HG02642 (cell line): ENCODE results near the gene NFKBIL1.
"Not testable (repeated sequence)": the region's sequence is repeated elsewhere in the genome, so short reads cannot be mapped to it uniquely, and the experiment has no call there.

Experiments used
- ATAC-seq: cut with Tn5 transposase; IDR thresholded peaks from one replicate; pipeline ENCODE4 v1.9.1; 2021; ENCODE audit warnings: mild to moderate bottlenecking; ENCODE audit not compliant: unreplicated experiment, poor library complexity

NFKBIL1 gene

GRCh38 chr6:31578184-31579118 is 31.0 kb downstream of the NFKBIL1 start:
- no peak for ATAC-seq

- no peak for ATAC-seq
These were observed 31.7 kb downstream of the NFKBIL1 start for GRCh38 chr6:31579119-31579505.

DNA sequence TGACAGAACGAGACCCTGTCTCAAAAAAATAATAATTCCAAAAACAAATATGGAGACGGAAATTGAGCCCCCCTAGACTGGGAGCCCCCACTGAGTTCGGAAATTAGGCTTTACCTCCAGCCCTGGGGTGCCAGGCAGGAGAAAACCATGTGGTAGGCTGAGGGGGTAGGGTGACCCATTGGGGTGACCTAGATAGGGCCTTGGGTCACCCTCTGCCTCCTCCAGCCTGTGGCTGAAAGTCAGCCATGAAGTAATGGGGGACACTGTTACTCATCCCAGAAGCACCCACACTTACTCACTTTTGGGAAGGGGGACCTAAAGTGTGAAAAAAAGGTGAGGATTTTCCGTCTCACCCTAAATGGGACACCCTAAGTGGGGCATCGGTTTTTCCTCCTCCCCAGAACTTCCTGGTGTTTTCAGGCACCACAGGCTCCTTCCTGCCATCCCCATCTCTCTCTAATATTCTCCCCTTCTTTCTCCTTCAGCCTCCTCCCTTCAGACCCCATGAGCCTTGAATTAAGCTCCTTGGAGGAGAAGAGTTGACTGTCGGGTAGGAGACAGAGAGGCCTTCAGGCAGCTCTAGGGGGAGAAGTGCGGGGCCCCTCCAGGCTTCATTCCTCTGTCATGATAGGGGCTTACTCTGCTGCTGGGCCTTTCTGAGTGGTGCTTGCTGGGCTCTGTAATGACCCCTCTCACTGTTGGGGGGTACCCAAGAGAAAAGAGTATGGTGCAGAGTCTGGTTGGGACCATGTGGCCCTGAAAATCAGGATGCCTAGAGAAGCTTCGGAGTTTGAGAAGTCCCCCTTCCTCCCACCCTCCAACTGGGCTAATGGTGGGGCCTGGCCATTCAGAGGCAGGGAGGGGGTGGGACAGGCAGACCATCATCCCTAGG is 32.4 kb downstream of the NFKBIL1 start:
- ATAC-seq: no peak

DNA sequence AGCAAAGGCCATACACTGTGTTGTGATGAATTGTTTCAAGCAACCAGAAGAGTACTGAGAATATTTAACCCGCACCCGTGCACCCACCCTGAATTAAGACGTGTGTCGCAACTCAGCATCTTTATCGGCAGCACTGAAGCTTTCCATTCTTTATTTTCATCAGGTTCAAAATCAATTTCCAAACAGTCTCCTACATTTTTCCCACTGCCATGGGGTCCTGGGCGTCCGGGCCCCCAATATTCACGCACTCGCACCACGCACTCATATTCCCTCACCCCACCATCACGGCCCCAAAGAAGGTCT is 33.0 kb downstream of the NFKBIL1 start:
- no peak for ATAC-seq

- peak; percentile 69 for ATAC-seq
These were observed 33.5 kb downstream of the NFKBIL1 start for GRCh38 chr6:31580807-31581433.

DNA sequence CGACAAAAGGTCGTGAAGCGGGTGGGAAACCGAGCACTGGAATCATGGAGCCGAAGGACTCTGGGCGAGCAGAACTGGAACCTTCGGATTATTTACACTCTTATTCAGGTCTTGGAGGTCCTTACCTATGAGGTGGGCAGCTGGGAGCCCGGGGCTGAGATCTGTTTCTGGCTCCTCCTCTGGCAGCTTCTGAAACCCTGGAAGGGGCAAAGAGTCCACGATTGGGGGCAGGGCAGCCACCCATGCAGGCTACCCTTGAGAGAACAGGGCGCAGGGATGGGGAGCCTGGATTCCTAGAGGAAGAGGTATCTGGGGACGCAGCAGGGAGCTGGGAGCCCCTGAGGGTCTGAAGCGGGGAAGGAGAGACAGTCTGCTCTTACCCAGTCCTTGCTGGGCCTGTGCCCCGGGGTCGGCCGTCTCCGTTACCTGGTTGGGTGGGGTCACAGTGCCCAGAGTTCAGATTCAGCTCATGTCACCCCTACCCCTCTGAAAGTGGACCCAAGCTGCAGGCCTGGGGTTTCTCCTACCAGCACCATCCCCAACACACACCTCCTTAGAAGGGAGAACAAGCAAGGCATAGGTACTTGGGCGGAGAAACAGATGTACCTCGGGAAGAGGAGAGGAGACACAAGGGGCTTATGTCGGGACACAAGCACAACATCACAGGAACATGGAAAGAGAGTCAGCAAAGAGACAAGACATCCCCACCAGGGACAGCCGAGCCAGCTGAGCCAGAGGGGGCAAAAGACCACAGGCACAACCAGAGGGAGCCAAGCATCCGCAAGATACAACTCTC is 34.2 kb downstream of the NFKBIL1 start:
- no peak for ATAC-seq

GRCh38 chr6:31582230-31582643 is 34.8 kb downstream of the NFKBIL1 start, which contains the start of gene LTB:
LTB (minus strand) TSS chr6:31582424; CDS start chr6:31582417, 7 bp downstream.
- ATAC-seq: no peak

GRCh38 chr6:31585491-31585890 is 38.1 kb downstream of the NFKBIL1 start:
- ATAC-seq: no peak

GRCh38 chr6:31586008-31586407 is 38.6 kb downstream of the NFKBIL1 start, which contains the start of gene LST1:
LST1 (plus strand) TSS chr6:31586277; CDS start chr6:31587300, 1,023 bp downstream.
- ATAC-seq: no peak

DNA sequence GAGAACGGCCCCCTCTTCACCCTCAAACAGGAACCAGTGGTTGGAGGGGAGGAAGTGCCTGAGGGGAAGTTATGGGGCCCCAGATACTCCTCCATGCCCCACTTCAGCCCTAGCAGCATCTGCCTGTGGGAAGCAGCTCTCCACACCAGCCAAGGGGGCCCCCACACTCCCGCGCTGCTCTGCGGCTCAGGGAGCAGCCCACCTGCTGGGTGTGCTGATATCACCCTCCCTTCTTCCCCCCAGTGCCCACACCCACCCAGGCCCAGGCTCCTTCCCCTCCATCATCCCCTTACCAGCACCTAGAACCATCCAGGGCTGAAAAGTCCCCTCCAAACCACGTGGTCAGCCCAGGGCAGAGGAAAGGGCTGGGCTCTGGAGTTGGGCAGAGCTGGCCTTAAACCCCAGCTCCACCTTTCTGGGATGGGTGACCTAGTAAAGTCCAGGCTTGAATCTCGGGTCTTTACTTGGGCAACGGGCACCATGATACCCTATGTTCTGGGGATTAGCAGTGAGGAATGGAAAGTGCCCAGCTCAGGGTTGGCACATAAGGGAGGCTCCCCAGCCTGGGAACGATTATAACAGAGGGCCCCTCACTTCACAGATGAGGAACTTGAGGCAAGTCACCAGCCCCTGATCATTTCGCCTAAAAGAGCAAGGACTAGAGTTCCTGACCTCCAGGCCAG is 39.3 kb downstream of the NFKBIL1 start:
- ATAC-seq: no peak

- ATAC-seq: no peak
These were observed 40.7 kb downstream of the NFKBIL1 start for GRCh38 chr6:31587791-31588777.

DNA sequence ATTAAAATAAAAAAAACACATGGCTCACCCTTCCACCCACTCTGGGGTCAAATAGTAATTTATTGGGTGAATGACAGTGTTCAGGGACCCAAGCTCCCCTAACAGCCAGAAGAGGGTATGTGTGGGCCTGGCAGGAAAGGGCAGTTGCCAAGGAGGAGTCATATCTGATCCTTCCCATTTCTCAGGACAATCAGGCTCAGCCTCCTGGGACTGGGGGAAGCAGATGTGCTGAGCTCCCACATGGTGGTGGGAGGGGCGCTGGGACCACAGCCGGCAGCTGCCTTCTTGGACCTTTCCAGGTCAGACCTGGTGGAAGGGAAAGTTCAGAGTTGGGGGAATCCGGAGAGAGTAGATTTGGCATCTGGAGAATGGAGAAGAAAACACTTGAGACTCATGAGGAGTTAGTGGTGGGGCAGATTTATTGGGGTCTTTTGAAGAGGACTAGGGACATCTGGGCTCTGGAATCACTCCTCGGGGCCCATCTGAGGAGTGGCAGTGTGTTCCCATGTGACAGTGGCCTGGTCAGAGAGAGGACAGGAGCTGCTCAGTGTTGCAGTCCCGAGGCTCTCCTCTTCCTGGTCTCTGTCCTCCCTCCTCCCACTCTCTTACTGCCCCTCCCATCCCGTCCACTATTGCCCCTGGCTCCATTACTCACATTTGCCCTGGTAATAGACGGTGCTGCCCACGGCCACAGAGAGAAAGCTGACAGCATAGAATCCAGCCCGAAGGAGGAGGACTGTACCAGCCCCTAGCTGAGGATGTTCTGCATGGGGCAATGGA is 41.7 kb downstream of the NFKBIL1 start:
- ATAC-seq: no peak

- not testable (repeated sequence) for ATAC-seq
These were observed 43.3 kb downstream of the NFKBIL1 start for GRCh38 chr6:31590691-31591090.

DNA sequence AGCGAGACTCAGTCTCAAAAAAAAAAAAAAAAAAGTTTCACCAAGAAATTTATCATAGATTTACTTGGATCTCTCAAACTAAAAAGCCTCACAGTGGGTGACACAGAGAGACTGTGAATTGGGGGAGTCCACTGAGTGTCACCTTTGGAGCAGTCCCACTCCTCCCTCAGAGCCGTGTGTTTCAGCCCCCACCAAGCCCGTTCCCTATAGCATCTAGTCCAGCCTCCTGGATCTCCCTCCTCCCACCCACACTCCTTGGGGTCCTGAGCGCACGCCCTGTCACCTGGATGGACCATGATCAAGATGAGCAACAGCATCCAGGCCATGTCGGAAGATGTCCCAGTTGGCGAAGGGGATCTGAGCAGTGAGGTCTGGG is 45.0 kb downstream of the NFKBIL1 start:
- no peak for ATAC-seq

DNA sequence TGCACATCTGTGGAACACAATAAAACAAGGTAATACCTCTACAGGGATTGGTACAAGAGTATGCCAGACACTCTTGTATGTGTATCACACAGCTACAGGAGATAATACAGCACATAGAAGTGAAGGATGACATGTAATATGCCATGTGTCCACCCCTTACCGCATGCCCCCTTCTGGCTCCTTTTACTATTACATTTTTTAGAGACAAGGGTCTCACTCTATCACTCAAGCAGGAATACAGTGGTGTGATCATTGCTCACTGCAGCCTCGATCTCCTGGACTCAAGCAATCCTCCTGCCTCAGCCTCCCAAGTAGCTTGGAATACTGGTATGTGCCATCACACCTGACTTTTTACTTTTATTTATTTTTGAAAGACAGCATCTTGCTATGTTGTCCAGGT is 49.6 kb downstream of the NFKBIL1 start:
- ATAC-seq: no peak

DNA sequence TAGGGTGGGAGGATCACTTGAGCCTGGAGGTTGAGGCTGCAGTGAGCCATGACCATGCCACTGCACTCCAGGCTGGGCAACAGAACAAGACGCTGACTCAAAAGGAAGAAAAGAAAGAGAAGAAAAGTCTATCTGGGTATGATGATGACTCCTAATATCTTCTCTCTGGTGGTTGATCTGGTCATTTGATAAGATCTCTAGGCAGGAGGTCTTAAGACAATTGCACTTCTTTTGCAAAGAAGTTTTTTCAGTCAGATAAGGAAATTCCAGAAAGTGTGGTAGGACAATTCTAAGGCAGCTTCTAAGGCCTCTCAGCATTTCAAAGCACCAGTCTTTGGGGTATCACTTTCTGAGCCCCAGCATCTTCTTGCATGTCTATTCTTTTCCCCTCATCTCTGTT is 59.9 kb downstream of the NFKBIL1 start:
- ATAC-seq: no peak
